Pancreas (tissue), 10 donors: ENCODE data around the gene NRP1. TPM values are rescaled to one million over a fixed set of nuclear protein-coding genes. Genes with fewer than 3 reads are reported as not detected.
A peak's percentile ranks its signal among the peaks of the same experiment; 100 is the strongest.

Experiments
- ATAC-seq, 4 donors: fragments of 200-7000 bp; cut with Tn5 transposase; one replicate each; pipeline versions ENCODE4 v1.8.0 to v1.9.1; 2020; ENCODE audit warnings: mild to moderate bottlenecking in 4 of 4, moderate library complexity in 4 of 4
- DNase-seq, 6 donors: peaks; one replicate each; pipeline ENCODE4 v3.0.0-alpha.2; 2020
- FAIRE-seq: peaks from 2 replicates; lab custom pipeline; 2012; peaks lifted over from hg19 to GRCh38; lab: Jason Lieb, UNC
- H3K27ac ChIP-seq, 4 donors: fragments of 200-600 bp; sonication (generic); 1 replicate in 3 of 4; 2 replicates in 1 of 4; pipeline versions ENCODE4 v1.5.0 to v1.8.0; 2020
- H3K27me3 ChIP-seq, 4 donors: fragments of 200-600 bp; one replicate each; pipeline ENCODE4 v1.8.0; 2021
- H3K36me3 ChIP-seq, 3 donors: fragments of 200-600 bp; sonication (generic) in 1 of 3; one replicate each; pipeline versions ENCODE4 v1.5.0 to v1.8.0; 2020 to 2021
- H3K4me1 ChIP-seq, 3 donors: fragments of 200-600 bp; one replicate each; pipeline ENCODE4 v1.8.0; 2021
- H3K4me3 ChIP-seq, 4 donors: fragments of 200-600 bp; sonication (generic) in 2 of 4; one replicate each; pipeline versions ENCODE4 v1.5.0 to v1.8.0; 2020 to 2021
- H3K9me3 ChIP-seq, 4 donors: fragments of 200-600 bp; one replicate each; pipeline ENCODE4 v1.8.0; 2021
- WGBS, 2 donors: extraction: QIAGEN DNeasy Blood & Tissue Kit; methylation state at CpG; one replicate each; pipeline ENCODE4 v1.1.7; 2013; 5-methylcytosine and 5-hydroxymethylcytosine counted together
- intact Hi-C, 3 donors: fragments of 100-400 bp; cut with DNase I; formaldehyde crosslinking; loops; one replicate each; pipeline versions ENCODE4 v1.11.1 to v1.14.2; 2022
- polyA plus RNA-seq, 2 donors: library from polyadenylated mRNA; stranded (reverse); fragments of 200-250 nt; gene quantifications; one replicate each; pipeline ENCODE4 v1.2.3, GENCODE V29; 2013
- total RNA-seq, 6 donors: library from RNA; stranded (reverse); fragmentation: NEBNext Ultra II Directional in 4 of 6; extraction: Animal tissue kit (Norgen Biotek cat#: 25700) in 4 of 6; gene quantifications; one replicate each; pipeline versions ENCODE4 v1.2.1 to v1.2.4, GENCODE V29; 2021 to 2023
- TF ChIP-seq, protein P1 (sequence below), 4 donors: fragments of 200-600 bp; sonication (generic) in 3 of 4; IDR thresholded peaks; one replicate each; pipeline versions ENCODE4 v1.5.0 to v1.8.0; 2021; ENCODE audit warnings: antibody characterized with exemption in 4 of 4
- donor health status: healthy with polysubstance abuse.
- donor health status: DM: no; HTN: no; CAD: no; lungs with moderate emphysema.
- donor health status: DM: no; HTN: no; CAD: no.
- donor health status: control.
- donor health status: control.
- donor health status: Bipolar disorder and iron deficiency.
- donor health status: DM: yes; HTN: yes; CAD: no.
- donor health status: DM: no; HTN: no; CAD: no.
- donor health status: DM: no; HTN: no; CAD: no.
- donor health status: DM: yes; HTN: yes; CAD: no.

NRP1 gene
- total and polyA plus RNA-seq, 8 donors, result 12.0 to 56.4 (median 28.4) TPM

DNA sequence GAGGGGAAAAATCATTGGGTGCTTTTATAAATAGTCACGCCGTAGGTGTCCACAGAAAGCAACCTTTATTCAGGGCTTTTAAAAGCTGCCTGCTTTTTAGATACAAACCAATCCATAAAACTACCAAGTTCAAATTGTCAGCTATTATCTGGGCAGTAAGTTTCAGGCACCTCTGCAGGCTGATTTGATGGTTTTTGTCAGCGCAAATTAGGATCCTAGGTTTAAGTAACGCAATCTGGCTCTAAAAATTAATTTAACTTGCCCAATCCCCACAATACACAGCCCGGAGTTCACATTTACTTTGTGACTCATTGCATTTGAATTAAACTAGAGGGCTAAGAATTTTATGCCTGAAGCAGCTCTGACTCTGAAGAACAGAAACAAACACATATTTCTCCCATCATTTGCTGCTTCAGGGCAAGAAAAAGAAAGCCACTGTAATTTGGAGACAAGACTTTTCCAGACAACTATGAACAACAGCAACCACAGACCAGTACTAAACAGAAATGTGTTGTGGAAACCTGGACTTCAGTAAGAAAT lies 43.3 kb downstream of the NRP1 start:
- Histone ChIP-seq H3K4me1 (peaks cover 5 to 22% (median 11%) of the 10 kb centered on the region in 3 donors), H3K27me3 (no peaks in the 10 kb centered on the region), H3K36me3 (no peaks in the 10 kb centered on the region), H3K27ac (no peak overlapping the region), H3K4me3 (no peak overlapping the region), H3K9me3 (no peaks in the 10 kb centered on the region)
- 77 to 86% methylated on average over 5 of the region's 5 CpGs for WGBS, 2 donors
- intact Hi-C loops, result no loop called here
- ATAC-seq (peak in 2 of 4 donors; percentile 43 to 46), FAIRE-seq (no peak), DNase-seq (no peak)
- TF ChIP-seq, protein P1, sequence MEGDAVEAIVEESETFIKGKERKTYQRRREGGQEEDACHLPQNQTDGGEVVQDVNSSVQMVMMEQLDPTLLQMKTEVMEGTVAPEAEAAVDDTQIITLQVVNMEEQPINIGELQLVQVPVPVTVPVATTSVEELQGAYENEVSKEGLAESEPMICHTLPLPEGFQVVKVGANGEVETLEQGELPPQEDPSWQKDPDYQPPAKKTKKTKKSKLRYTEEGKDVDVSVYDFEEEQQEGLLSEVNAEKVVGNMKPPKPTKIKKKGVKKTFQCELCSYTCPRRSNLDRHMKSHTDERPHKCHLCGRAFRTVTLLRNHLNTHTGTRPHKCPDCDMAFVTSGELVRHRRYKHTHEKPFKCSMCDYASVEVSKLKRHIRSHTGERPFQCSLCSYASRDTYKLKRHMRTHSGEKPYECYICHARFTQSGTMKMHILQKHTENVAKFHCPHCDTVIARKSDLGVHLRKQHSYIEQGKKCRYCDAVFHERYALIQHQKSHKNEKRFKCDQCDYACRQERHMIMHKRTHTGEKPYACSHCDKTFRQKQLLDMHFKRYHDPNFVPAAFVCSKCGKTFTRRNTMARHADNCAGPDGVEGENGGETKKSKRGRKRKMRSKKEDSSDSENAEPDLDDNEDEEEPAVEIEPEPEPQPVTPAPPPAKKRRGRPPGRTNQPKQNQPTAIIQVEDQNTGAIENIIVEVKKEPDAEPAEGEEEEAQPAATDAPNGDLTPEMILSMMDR (IDR thresholded peaks at IDR 0.05), result no peak

DNA sequence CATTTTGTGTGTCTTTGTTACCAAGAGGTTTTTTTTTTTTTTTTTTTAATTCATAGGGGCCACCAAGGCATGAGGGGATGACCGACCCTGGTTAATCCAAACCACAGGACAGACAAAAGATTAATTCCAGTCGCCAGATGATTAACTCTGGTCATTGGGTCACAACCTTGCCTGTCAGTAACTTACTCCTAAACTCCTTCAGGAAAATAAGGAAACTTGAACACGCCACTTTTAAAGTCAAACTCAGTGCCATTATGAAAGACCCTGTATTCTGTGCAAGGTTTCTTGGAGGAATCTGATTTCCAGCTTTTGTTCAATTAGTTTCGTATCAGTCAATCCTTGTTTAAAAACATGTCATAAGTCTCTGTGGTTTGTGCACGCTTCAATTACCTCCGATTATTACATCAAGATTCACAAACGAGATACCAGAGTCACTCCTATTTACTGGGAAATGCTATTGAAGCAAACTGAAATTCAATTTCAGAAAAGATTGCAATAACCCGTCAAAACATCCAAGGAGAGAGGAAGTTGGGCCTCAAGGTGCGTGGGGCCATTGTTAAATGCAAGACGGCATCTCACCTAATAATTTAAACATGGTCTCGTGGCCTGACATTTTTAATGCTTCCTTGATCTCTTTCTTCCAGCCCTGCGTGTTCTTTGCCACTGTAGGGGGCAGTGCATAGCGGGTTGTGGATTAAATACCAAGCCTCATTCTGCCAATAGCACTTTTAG lies 44.0 kb downstream of the NRP1 start:
- Histone ChIP-seq H3K9me3 (no peaks in the 10 kb centered on the region), H3K4me3 (no peak overlapping the region), H3K27ac (no peak overlapping the region), H3K36me3 (no peaks in the 10 kb centered on the region), H3K27me3 (no peaks in the 10 kb centered on the region), H3K4me1 (peaks cover 5 to 22% (median 11%) of the 10 kb centered on the region in 3 donors)
- no peak for DNase-seq
- FAIRE-seq, result no peak
- 70 to 82% methylated on average over 13 of the region's 13 CpGs for WGBS, 2 donors
- TF ChIP-seq, protein P1 (IDR thresholded peaks at IDR 0.05), result no peak
- intact Hi-C loops, result no loop called here
- no peak for ATAC-seq

GRCh38 chr10:33289776-33290175 lies 44.7 kb downstream of the NRP1 start:
- Histone ChIP-seq H3K27me3 (peaks cover 0 to 3% (median 0%) of the 10 kb centered on the region in 4 donors), H3K27ac (no peak overlapping the region), H3K36me3 (no peaks in the 10 kb centered on the region), H3K4me3 (no peak overlapping the region), H3K9me3 (no peaks in the 10 kb centered on the region), H3K4me1 (peaks cover 5 to 22% (median 11%) of the 10 kb centered on the region in 3 donors)
- WGBS, 2 donors, result 68 to 83% methylated on average over 8 of the region's 8 CpGs
- intact Hi-C loops, result no loop called here
- DNase-seq (no peak), FAIRE-seq (no peak), ATAC-seq (no peak)
- TF ChIP-seq, protein P1 (IDR thresholded peaks at IDR 0.05), result no peak

DNA sequence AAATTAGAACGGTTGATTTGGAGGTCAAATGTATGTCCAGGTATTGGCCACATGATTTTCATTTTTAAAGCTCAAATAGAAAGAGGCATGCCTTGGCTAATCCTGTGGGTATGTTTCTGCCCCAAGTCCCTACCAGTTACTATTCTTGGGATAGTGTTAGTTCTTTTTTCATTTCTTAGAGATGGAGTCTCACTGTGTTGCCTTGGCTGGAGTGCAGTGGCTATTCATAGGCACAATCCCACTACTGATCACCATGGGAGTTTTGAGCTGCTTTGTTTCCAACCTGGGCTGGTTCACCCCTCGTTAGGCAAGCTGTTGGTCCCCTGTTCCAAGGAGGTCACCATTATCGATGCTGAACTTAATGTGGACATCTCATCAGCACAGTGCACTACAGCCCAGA lies 46.3 kb downstream of the NRP1 start:
- intact Hi-C loops, result no loop called here
- DNase-seq, result no peak
- Histone ChIP-seq H3K4me1 (peaks cover 5 to 22% (median 11%) of the 10 kb centered on the region in 3 donors), H3K36me3 (no peaks in the 10 kb centered on the region), H3K27me3 (peaks cover 0 to 4% (median 1%) of the 10 kb centered on the region in 4 donors), H3K27ac (no peak overlapping the region), H3K4me3 (no peak overlapping the region), H3K9me3 (no peaks in the 10 kb centered on the region)
- TF ChIP-seq, protein P1 (IDR thresholded peaks at IDR 0.05), result no peak
- FAIRE-seq, result no peak
- 78 to 84% methylated on average over 3 of the region's 3 CpGs for WGBS, 2 donors
- ATAC-seq, result peak in 2 of 4 donors; percentile 4 to 5

DNA sequence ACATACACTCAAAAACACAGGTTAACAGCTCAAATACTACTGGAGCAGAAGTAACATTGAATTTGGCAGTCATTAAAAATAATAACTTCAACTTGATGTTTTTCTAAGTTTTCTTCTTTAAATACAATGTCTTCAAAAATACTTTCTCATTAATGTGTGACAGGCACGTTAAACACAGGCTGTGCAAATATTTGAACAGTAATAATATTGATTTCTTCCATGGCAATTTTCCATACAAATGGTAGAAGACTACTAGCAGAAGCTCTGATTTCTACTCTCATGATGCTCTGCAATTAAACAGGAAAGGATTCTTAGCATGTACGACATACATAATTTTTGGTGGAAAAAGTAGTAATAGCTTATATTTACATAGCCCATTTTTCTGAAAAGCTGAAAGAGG lies 47.4 kb downstream of the NRP1 start:
- H3K4me3 ChIP-seq, result no peak overlapping the region
- FAIRE-seq, result no peak
- DNase-seq, result no peak
- H3K4me1 ChIP-seq, result peaks cover 5 to 22% (median 11%) of the 10 kb centered on the region in 3 donors
- no peaks in the 10 kb centered on the region for H3K36me3 ChIP-seq
- TF ChIP-seq, protein P1 (IDR thresholded peaks at IDR 0.05), result no peak
- intact Hi-C loops, result no loop called here
- H3K27me3 ChIP-seq, result peaks cover 0 to 4% (median 1%) of the 10 kb centered on the region in 4 donors
- ATAC-seq, result peak; percentile 83 to 92 (median 89)
- 7 to 15% methylated on average over 2 of the region's 2 CpGs for WGBS, 2 donors
- H3K27ac ChIP-seq, result no peak overlapping the region
- no peaks in the 10 kb centered on the region for H3K9me3 ChIP-seq
